Karpas-422 (cell line): ENCODE results near the gene FLT4. TPM values are rescaled to one million over a fixed set of nuclear protein-coding genes. Genes with fewer than 3 reads are reported as not detected.

Experiments
- DNase-seq: peaks from one replicate; pipeline ENCODE4 v3.0.0-alpha.2; 2015
- H2AFZ ChIP-seq: fragments of 200-600 bp; sonication (generic); 2 replicates; pipeline ENCODE4 v1.6.1; 2014; ENCODE audit warnings: antibody characterized with exemption, low read length, mixed read lengths
- H3K27ac ChIP-seq: fragments of 200-600 bp; sonication (generic); 2 replicates; pipeline ENCODE4 v1.5.1; 2014; ENCODE audit warnings: mild to moderate bottlenecking, low read length, moderate library complexity
- H3K27me3 ChIP-seq: fragments of 200-600 bp; sonication (generic); 2 replicates; pipeline ENCODE4 v1.6.1; 2014; ENCODE audit warnings: low read length, mixed read lengths
- H3K36me3 ChIP-seq: fragments of 200-600 bp; sonication (generic); 2 replicates; pipeline ENCODE4 v1.6.1; 2014; ENCODE audit warnings: low read length, mixed read lengths; ENCODE audit not compliant: insufficient read depth
- H3K4me1 ChIP-seq: fragments of 200-600 bp; sonication (generic); 2 replicates; pipeline ENCODE4 v1.6.1; 2014; ENCODE audit warnings: mild to moderate bottlenecking, low read length, mixed read lengths
- H3K4me2 ChIP-seq: fragments of 200-600 bp; sonication (generic); 2 replicates; pipeline ENCODE4 v1.6.1; 2014; ENCODE audit warnings: low read length, low read depth, mild to moderate bottlenecking; ENCODE audit not compliant: poor library complexity, severe bottlenecking
- H3K4me3 ChIP-seq: fragments of 200-600 bp; sonication (generic); 2 replicates; pipeline ENCODE4 v1.5.1; 2014; ENCODE audit warnings: mild to moderate bottlenecking, antibody characterized with exemption, low read length, mixed read lengths
- H3K79me2 ChIP-seq: fragments of 200-600 bp; sonication (generic); 2 replicates; pipeline ENCODE4 v1.6.1; 2014; ENCODE audit warnings: mild to moderate bottlenecking, low read length, mixed read lengths
- H3K9ac ChIP-seq: fragments of 200-600 bp; sonication (generic); 2 replicates; pipeline ENCODE4 v1.6.0; 2014; ENCODE audit warnings: low read length
- H3K9me2 ChIP-seq: fragments of 200-600 bp; sonication (generic), shearing (Covaris generic); replicated peaks from 2 replicates; pipeline ENCODE4 v1.6.0; 2014; ENCODE audit warnings: mild to moderate bottlenecking, low read length, moderate library complexity; ENCODE audit not compliant: insufficient read depth
- H3K9me3 ChIP-seq: fragments of 300-700, 200-600 bp; sonication (generic); 2 replicates; pipeline ENCODE4 v1.6.1; 2014; ENCODE audit warnings: low read length, mixed read lengths
- H4K20me1 ChIP-seq: fragments of 200-600 bp; sonication (generic); 2 replicates; pipeline ENCODE4 v1.6.1; 2014; ENCODE audit warnings: mild to moderate bottlenecking, antibody characterized with exemption, low read length, low read depth; ENCODE audit not compliant: insufficient read depth
- total RNA-seq: library from RNA; depleted of rRNA; stranded (reverse); fragments of >200 nt; shearing (Covaris generic); gene quantifications from 2 replicates; pipeline ENCODE4 v1.2.3, GENCODE V29; 2014; ENCODE audit warnings: low replicate concordance

Gene FLT4
- total RNA-seq, 1 experiment from 2014 or later = not detected

GRCh38 chr5:180636016-180636402 lies 13.4 kb downstream of the FLT4 start:
- H3K9me3 ChIP-seq = no peaks in the 10 kb centered on the region
- no peaks in the 10 kb centered on the region for H3K4me1 ChIP-seq
- no peak overlapping the region for H2AFZ ChIP-seq
- H3K9me2 ChIP-seq = no peaks in the 10 kb centered on the region
- H3K4me2 ChIP-seq = no peak overlapping the region
- H3K9ac ChIP-seq = no peak overlapping the region
- H3K36me3 ChIP-seq = no peaks in the 10 kb centered on the region
- no peaks in the 10 kb centered on the region for H4K20me1 ChIP-seq
- no peaks in the 10 kb centered on the region for H3K79me2 ChIP-seq
- no peaks in the 10 kb centered on the region for H3K27me3 ChIP-seq
- DNase-seq = no peak
- H3K27ac ChIP-seq = no peak overlapping the region
- no peak overlapping the region for H3K4me3 ChIP-seq

GRCh38 chr5:180633283-180634177 lies 15.9 kb downstream of the FLT4 start:
- H3K79me2 ChIP-seq = no peaks in the 10 kb centered on the region
- H3K9me2 ChIP-seq = no peaks in the 10 kb centered on the region
- H3K36me3 ChIP-seq = no peaks in the 10 kb centered on the region
- H3K9me3 ChIP-seq = no peaks in the 10 kb centered on the region
- H3K4me2 ChIP-seq = no peak overlapping the region
- no peak overlapping the region for H3K4me3 ChIP-seq
- no peaks in the 10 kb centered on the region for H4K20me1 ChIP-seq
- no peak overlapping the region for H2AFZ ChIP-seq
- H3K27me3 ChIP-seq = no peaks in the 10 kb centered on the region
- H3K27ac ChIP-seq = no peak overlapping the region
- H3K4me1 ChIP-seq = no peaks in the 10 kb centered on the region
- no peak for DNase-seq
- H3K9ac ChIP-seq = no peak overlapping the region

DNA sequence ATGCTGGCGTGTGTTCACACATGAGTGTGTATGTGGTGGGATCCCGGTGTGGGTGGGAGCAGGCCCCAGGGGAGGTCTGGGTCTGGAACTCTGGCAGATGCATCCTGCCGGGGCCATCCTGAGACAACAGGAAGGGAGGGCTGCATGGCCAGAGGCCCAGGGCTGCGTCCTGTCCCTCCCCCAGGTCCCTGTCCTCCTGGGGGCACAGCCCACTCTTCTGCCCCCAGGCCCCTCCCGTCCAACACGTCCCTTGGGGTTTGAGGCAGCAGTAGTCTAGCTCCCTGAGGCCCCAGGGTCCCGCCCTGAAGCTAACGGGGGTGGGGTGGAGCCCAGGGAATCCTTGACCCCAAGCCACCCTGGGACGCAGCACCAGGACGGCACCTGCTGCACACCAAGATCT lies 16.6 kb downstream of the FLT4 start:
- no peaks in the 10 kb centered on the region for H3K9me2 ChIP-seq
- no peaks in the 10 kb centered on the region for H3K4me1 ChIP-seq
- no peak overlapping the region for H3K27ac ChIP-seq
- H4K20me1 ChIP-seq = no peaks in the 10 kb centered on the region
- no peaks in the 10 kb centered on the region for H3K79me2 ChIP-seq
- no peak overlapping the region for H3K4me2 ChIP-seq
- no peak overlapping the region for H3K9ac ChIP-seq
- no peak overlapping the region for H2AFZ ChIP-seq
- H3K27me3 ChIP-seq = no peaks in the 10 kb centered on the region
- DNase-seq = no peak
- no peaks in the 10 kb centered on the region for H3K9me3 ChIP-seq
- H3K36me3 ChIP-seq = no peaks in the 10 kb centered on the region
- no peak overlapping the region for H3K4me3 ChIP-seq

- Histone ChIP-seq H3K9me2 (no peaks in the 10 kb centered on the region), H3K36me3 (no peaks in the 10 kb centered on the region), H2AFZ (no peak overlapping the region), H3K9me3 (no peaks in the 10 kb centered on the region), H3K9ac (no peak overlapping the region), H3K4me3 (no peak overlapping the region), H3K79me2 (no peaks in the 10 kb centered on the region), H3K4me1 (no peaks in the 10 kb centered on the region), H3K27me3 (no peaks in the 10 kb centered on the region), H3K4me2 (no peak overlapping the region), H4K20me1 (no peaks in the 10 kb centered on the region), H3K27ac (no peak overlapping the region)
- no peak for DNase-seq
Measured at GRCh38 chr5:180631549-180632383, 17.6 kb downstream of the FLT4 start.

- Histone ChIP-seq H4K20me1 (no peaks in the 10 kb centered on the region), H3K4me3 (no peak overlapping the region), H3K27ac (no peak overlapping the region), H3K9me2 (no peaks in the 10 kb centered on the region), H3K9ac (no peak overlapping the region), H3K4me1 (no peaks in the 10 kb centered on the region), H3K9me3 (no peaks in the 10 kb centered on the region), H2AFZ (no peak overlapping the region), H3K4me2 (no peak overlapping the region), H3K27me3 (no peaks in the 10 kb centered on the region), H3K79me2 (no peaks in the 10 kb centered on the region), H3K36me3 (no peaks in the 10 kb centered on the region)
- no peak for DNase-seq
Measured at GRCh38 chr5:180630426-180630825, 19.0 kb downstream of the FLT4 start.

GRCh38 chr5:180629831-180630382 lies 19.5 kb downstream of the FLT4 start:
- no peaks in the 10 kb centered on the region for H3K27me3 ChIP-seq
- H3K79me2 ChIP-seq = no peaks in the 10 kb centered on the region
- no peaks in the 10 kb centered on the region for H3K9me2 ChIP-seq
- no peak overlapping the region for H3K9ac ChIP-seq
- no peak overlapping the region for H3K4me3 ChIP-seq
- no peaks in the 10 kb centered on the region for H4K20me1 ChIP-seq
- no peaks in the 10 kb centered on the region for H3K4me1 ChIP-seq
- no peak overlapping the region for H2AFZ ChIP-seq
- H3K9me3 ChIP-seq = no peaks in the 10 kb centered on the region
- no peak for DNase-seq
- H3K4me2 ChIP-seq = no peak overlapping the region
- no peak overlapping the region for H3K27ac ChIP-seq
- H3K36me3 ChIP-seq = no peaks in the 10 kb centered on the region

GRCh38 chr5:180628827-180629750 lies 20.3 kb downstream of the FLT4 start:
- DNase-seq = no peak
- Histone ChIP-seq H2AFZ (no peak overlapping the region), H3K36me3 (no peaks in the 10 kb centered on the region), H3K4me1 (no peaks in the 10 kb centered on the region), H3K4me2 (no peak overlapping the region), H3K9me2 (no peaks in the 10 kb centered on the region), H3K79me2 (no peaks in the 10 kb centered on the region), H3K27ac (no peak overlapping the region), H4K20me1 (no peaks in the 10 kb centered on the region), H3K27me3 (no peaks in the 10 kb centered on the region), H3K9ac (no peak overlapping the region), H3K9me3 (no peaks in the 10 kb centered on the region), H3K4me3 (no peak overlapping the region)
